HG03139 (cell line): ENCODE results near the gene KIAA0319L.
A peak's percentile ranks its signal among the peaks of the same experiment; 100 is the strongest.
"Not testable (repeated sequence)": the region's sequence is repeated elsewhere in the genome, so short reads cannot be mapped to it uniquely, and the experiment has no call there.

Source experiments
- ATAC-seq: cut with Tn5 transposase; IDR thresholded peaks from one replicate; pipeline ENCODE4 v1.9.1; 2021; ENCODE audit not compliant: unreplicated experiment

The KIAA0319L gene

DNA sequence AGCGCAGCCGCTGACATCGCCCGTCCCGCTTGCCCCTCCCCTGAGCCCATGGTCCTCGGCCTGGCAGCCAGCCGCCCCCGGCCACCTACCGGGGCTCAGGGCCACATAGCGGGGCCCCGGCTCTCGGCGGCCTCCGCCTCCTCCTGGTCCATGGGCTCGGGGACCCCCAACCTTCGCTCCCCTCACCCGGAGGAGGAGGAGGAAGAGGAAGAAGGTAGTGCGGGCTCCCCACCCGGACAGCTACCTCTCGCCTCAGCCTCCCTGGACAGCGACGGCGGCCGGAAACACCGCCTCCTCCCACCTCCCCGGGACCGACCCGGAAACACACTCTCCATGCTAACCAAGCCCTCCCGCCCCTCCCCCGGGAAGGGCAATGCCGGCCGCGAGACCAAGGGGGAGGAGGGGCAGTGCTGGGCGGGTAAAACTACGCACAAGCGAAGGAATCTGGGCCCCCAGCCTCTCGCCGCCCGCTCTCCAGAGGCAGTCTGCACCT is at the start of gene KIAA0319L:
Gene KIAA0319L (minus strand): TSS at position 286 of the 493 bp plus-strand sequence. CDS start 2,912 bp downstream, outside the sequence.
- peak; percentile 61 for ATAC-seq

GRCh38 chr1:35605867-35606182 is 48.6 kb upstream of the KIAA0319L start:
- ATAC-seq: no peak

DNA sequence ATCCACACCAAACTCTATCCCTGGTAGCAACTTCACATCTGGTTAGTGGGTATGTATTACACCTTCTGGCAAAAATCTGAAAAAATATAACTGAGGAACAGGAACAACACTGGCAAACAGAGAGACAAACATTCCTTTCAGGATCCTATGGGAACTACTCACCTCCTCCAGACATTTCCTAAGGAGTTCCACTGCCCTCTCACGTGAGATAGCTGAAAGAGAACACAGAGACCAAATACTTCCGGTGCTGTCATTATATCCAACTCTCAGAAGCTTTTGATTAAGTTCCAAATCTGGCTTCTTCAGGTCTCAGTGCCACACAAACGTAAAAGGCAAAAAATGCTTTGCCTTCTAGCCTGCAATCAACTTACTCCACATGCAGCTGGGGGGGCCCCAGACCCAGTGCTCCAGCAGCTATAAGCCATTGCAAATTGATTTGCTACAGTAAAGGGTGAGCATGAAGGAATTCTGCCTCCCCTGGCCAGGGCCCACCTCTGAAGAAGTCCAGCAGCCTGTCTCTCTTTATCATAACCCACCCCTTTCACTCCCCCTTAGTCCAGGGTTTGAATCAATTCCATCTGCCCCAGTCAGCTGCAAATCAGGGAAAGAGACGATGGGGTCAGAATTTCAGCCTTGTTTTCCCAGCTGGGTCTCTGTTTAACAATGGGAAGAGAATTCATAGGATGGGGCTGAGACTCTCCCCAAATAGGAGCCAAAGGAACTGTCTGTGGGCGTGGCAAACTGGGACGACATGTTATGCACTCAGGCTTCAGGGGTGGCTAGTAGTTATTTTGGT is 48.1 kb upstream of the KIAA0319L start:
- ATAC-seq: no peak

DNA sequence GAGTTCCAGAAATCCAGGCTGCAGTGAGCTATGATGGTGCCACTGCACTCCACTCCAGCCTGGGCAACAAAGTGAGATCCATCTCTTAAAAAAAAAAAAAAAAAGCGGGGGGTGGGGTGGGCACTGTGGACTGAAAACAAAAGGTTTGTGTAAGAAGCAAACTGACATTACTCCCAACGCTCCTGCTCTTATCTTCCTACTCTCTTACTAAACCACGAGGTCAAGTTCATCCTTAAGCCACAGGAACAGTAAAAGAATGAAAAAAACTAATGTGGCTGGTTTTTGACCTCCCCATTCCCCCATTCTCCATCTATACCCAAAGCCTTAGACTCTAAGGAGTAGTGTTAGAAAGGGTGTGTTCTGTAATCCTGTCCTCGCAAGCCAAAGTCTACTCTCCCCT is 46.7 kb upstream of the KIAA0319L start:
- ATAC-seq: no peak

GRCh38 chr1:35603468-35603867 is 46.3 kb upstream of the KIAA0319L start:
- ATAC-seq: no peak

DNA sequence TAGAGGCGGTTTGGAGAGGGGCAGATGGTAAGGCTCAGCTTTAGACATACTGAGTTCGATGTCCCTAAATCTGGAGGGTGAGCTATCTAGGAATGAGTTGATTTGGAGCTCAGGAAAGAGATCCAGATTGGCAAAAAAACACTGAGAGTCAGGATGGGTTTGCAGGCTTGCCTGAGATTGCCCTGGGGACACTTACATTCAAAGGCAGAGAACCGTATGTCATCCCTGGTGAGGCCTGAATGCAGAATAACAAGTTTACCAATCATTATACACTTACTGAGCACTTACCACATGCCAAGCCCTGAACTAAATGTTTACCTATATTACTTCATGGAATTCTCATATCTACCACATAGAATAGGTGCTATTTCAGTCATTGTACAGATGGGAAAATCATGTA is 43.4 kb upstream of the KIAA0319L start:
- no peak for ATAC-seq

DNA sequence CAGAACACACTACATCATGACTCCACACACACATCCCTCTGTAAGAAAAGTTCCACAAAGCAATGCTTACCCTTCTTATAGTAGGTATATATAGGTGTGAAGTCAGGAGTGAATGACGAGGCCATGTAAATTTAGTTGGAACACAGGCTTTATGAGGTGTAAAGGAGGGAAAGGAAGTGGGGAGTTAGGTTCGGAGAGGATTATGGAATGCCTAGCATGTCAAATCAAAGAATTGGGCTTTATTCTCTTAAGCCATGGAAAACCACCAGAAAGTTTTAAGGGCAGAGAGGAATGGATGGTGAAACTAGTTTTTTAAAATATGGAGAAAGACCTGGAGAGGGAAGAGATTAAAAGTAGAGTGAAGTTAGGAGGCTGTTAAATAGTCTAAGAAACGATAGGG is 42.2 kb upstream of the KIAA0319L start:
- no peak for ATAC-seq

GRCh38 chr1:35598895-35599294 is 41.7 kb upstream of the KIAA0319L start:
- ATAC-seq: no peak

DNA sequence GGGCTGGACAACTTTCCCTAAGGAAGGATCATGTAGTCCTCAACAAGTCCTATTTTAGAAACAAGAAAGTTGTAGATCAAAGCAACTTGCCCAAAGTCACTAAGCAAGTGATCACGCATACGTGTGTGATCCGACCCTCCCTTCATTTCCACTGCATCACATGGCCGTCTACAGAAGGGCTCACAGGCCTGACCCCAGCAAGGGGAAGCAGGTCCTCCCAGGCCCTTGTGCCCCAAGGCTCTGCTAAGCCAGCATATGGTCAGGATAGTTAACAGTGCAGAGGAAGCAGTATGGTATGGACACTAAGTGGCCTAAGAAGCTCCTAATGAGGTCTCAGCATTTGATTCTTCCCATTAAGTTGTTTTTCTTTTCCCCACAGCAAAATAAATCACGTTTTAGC is 40.7 kb upstream of the KIAA0319L start:
- ATAC-seq: no peak

GRCh38 chr1:35595684-35596083 is 38.5 kb upstream of the KIAA0319L start:
- ATAC-seq: no peak

- ATAC-seq: no peak
These were observed 37.0 kb upstream of the KIAA0319L start for GRCh38 chr1:35594005-35594760.

DNA sequence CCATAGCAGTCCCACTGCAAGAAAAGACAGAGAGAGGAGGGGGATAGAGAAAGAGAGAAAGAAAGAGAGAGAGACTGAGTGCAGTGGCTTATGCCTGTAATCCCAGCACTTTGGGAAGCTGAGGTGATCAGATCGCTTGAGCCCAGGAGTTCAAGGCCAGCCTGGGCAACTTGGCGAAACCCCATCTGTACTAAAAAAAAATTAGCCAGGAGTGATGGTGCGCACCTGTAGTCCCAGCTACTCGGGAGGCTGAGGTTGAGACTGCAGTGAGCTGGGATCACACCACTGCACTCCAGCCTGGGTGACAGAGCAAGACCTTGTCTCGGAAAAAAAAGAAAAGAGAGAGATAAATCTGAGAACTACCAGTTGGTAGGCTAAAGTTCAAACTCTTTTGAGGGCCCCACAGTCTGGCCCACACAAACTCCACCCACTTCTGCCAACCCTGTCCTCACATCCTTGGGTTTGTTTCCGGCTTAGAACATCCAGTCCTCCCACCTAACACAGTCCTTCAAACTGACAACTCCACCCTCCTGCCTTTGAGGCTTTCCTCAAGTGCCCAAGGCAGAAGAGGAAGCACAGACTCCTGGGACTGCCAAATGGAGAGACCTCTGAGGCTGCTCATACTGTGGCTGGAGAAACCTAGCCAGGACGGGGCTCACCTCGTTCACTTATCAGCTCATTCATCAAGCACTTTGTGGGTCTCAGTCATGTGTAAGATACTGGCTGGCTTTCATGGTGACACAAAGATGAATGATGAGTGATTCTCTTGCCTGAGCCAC is 36.0 kb upstream of the KIAA0319L start:
- no peak for ATAC-seq

- ATAC-seq: no peak
These were observed 34.0 kb upstream of the KIAA0319L start for GRCh38 chr1:35591211-35591610.

GRCh38 chr1:35590476-35591040 is 33.4 kb upstream of the KIAA0319L start:
- ATAC-seq: no peak

DNA sequence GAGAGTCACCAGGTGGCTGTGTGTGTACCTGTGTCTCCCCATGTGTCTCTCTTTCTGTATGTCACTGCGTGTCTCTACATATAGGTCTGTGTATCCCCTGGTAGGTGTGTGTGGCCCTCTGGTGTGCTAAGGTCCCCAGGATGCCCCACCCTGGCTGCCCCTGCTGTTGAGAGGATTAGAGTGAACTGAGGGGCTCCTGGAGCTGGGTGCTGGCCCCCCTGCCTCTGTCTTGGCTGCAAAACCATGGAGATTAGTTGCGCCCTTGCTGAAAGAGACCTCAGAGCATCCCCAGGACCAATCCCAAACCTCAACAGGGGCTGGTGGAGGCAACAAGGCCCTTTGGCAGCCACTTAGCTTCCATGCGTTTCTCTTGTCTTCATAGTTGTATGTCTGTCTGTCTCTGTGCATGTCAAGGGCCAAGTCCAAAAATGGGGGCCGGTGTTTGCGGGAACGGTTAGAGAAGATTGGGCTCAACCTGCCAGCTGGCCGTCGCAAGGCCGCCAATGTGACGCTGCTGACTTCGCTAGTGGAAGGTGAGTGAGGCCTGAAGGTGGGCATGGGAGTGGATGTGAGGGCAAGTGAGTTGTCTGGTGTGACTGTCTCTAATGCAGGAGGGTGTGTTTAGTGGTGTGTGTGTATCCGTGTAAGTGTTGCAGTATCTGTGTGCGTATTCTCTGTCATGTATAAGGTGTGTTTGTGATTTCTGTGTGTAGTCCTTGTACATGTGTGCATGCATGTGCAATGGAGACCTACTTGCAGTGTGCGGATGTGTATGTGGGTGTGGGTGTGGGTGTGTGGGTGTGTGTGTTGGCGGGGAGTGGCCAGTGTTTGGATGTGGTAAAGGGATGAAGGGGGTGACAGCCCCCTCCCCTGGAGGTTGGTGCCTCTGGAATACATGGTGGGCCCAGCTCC is 32.6 kb upstream of the KIAA0319L start:
- no peak for ATAC-seq

- no peak for ATAC-seq
These were observed 31.2 kb upstream of the KIAA0319L start for GRCh38 chr1:35588197-35588910.

GRCh38 chr1:35587736-35588135 is 30.5 kb upstream of the KIAA0319L start:
- no peak for ATAC-seq

DNA sequence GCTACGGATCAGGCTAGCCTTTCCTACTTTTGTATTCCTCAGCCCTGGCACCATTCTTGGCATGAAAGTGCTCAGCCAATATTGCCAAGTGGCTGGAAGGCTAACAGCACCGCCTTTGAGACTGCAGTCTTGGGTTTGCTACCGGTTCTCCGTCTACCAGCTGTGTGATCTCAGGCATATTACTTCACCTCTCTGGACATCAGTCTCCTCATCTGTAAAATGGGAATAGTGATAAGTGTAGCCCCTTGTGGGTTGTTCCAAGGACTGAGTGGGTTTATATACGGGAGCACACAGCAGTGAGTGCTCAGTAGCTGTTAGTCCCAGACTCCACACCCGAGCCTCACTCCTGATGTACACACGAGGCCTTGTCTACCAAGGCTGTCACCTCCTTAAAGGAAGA is 29.6 kb upstream of the KIAA0319L start:
- ATAC-seq: no peak

- not testable (repeated sequence) for ATAC-seq
These were observed 28.6 kb upstream of the KIAA0319L start for GRCh38 chr1:35585805-35586204.
